Putamen (tissue), 1 donor: ENCODE results near the gene ZNF362.
"Not testable (repeated sequence)": the region's sequence is repeated elsewhere in the genome, so short reads cannot be mapped to it uniquely, and the experiment has no call there.

Experiments
- DNase-seq: peaks from one replicate; pipeline ENCODE4 v3.0.0-alpha.2; 2016; ENCODE audit warnings: low spot score

Gene ZNF362

GRCh38 chr1:33306653-33307493 lies 50.6 kb downstream of the ZNF362 start:
- no peak for DNase-seq

GRCh38 chr1:33307494-33307864 lies 51.2 kb downstream of the ZNF362 start:
- no peak for DNase-seq

GRCh38 chr1:33309351-33309750 lies 53.1 kb downstream of the ZNF362 start:
- DNase-seq: not testable (repeated sequence)

DNA sequence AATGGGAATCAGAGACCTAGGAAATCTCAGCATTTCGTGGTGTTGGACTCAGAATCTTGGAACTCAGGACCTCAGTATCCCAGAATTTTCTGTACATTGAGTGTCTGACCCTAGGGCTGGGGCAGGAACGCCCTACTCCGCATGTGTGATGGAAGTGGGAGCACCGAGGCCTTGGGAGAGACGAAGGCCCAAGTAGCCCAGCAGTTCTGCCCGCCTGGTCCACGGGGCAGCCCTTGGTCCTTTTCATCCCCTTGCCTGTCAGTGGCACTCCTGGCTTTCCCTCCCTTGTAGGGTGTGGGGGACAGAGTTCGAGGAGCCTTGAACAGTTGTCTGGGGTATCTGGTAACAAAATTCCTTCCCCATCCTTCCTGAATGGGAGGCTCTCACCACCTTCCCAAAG lies 54.4 kb downstream of the ZNF362 start:
- no peak for DNase-seq

- no peak for DNase-seq
Measured at GRCh38 chr1:33311706-33312412, 55.6 kb downstream of the ZNF362 start.

GRCh38 chr1:33312413-33312749 lies 56.1 kb downstream of the ZNF362 start:
- DNase-seq: no peak

DNA sequence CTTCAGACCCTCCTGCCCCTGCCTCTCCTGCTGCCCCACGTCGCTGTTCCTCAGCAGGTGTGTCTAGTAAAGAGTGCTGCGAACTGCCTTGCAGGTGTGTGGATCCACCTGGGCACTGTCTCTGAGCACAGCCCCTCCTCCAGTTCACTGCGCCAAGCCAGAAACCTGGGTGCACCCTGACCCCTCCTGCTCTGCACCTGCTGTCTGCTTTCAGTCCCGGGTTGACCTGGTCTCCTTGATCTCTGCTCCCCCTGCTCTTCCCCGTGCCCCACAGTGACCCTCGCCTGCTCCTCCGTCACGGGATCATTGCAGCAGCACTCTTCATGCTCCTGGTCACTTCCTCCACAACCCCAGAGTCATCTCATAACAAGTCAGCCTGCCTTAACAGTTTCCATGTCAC lies 58.1 kb downstream of the ZNF362 start:
- DNase-seq: no peak

DNA sequence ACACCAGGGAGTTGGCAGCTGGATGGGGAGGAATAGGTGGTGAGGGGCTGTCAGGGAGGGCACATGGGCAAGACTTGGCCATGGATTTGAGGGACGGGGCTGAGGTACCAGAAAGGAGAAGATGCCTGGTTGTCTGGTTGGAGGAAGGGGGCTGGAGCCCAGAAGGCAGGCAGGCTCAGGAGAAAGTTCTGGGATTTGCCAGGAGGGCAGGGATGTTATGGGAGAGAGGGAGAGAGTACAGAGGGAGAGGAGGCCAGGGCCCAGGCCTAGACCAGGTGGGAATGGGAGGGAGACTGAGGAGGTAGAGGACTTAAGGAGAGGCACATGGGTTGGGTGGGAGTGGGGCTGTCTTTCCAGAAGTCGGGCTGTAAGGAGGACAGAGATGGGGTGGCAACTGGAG lies 60.3 kb downstream of the ZNF362 start:
- no peak for DNase-seq

DNA sequence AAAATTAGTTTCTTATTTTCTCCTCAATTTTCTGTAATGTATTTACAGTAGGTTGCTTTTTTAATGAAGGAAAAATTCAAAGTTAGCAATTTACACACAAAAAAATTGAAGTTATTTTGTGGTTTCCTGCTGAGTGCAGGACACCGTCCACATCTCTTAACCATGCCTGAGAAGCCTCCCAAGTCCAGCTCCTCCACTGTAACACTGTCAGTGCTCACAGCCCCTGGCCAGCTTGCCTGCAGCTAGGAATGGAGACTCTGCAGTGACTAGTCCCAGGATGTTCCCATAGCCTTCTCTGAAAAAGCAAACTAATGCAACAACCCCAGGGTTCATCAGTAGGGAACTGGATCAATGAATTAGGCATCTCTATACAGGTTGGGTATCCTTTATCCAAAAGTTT lies 61.1 kb downstream of the ZNF362 start:
- DNase-seq: no peak

- DNase-seq: no peak
Measured at GRCh38 chr1:33317946-33318345, 61.7 kb downstream of the ZNF362 start.

DNA sequence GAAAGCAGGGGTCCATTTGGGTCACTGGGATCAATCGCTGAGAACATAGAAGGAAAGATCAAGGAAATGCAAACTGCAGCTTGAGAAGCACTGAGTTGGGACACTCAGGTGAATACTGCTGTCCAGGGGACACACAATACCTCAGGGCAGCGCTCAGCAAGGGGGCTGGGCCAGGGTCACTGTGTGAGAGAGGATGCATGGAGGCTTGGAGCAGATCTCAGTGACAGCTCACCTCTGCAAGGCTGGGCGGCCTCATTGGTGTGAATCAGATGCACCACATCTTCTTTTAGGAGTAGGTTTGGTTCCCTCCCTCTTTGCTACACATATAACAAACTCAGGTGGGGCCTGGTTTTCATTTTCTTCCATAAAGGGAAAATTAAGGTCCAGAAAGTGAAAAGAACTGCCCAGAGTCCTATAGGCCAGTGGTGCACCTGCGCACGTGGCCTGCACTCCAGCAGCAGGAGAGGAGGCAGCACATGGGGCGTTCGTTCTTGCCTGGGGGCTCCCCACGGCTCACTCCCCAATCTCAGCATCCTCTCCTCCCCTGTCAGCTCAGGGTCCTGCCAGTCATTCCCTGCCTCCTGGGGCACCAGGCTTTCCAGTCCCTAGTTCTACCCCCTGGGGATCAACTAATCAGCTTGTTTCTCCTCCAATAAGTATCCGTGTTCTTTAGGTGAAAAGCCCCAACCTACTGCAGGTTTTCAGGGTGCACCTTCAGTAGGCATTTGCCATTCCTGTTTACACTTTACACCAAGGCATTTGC lies 63.1 kb downstream of the ZNF362 start:
- no peak for DNase-seq

DNA sequence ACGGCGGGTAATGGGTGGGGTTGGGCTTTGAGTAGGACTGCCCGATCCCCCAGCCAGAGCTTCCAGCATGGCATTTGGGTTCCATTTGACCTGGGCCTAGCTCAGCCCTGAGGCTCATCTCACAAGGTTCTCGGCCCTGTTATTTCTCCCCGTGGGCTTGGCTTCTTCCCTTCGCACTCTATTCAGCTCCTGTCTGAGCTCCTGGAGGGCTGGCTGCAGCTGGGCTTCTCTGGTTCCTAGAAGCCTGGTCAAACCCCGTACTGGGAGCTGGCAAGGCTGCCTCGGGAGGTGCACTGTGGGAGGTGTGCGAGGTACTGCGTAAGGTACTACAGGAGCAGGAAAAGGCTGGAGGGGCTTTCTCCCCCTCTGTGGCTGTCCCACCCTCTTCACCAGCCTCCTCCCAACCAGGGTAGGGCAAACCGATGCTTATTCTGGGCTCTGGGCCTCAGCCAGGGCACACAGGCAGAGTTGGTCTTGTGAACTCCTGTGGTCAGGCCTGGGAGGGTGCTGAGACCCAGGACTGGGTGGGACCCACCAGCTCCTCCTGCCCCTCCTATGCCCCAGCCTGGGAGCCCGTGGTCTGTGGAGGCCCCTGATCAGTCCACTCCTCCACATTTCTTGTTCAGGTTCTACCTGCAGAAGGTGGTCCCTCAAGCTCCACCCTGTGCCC lies 63.8 kb downstream of the ZNF362 start:
- no peak for DNase-seq

DNA sequence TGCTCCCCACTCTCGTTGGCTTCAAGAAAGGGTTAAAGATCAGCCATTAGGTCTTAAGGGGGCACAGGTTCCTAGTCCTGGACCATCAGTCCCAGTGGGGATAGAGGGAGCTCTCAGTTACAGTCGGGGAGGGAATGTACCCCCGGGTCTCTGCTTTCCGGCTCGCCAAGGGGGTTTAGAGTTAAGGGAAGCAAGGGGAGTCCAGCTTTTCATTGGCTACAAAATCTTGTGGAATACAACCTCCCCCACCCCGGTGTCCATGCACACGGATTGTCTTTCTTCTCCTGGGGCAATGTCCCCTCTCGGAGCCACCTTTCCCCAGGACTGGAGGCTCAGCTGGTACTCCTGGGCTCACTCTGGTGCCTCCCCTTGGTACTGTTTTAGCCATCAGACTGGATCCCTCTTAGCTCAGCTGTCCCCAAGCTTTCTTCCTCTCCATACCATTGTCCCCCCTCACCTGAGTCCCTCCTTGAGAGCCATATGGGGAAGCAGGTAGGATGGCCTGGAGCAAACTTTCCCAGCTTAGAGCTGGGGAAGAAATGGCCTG lies 64.4 kb downstream of the ZNF362 start, which contains the start of gene A3GALT2:
Gene A3GALT2 (minus strand): TSS at position 480 of the 547 bp plus-strand sequence. CDS start 0 bp downstream, at position 480.
- no peak for DNase-seq

DNA sequence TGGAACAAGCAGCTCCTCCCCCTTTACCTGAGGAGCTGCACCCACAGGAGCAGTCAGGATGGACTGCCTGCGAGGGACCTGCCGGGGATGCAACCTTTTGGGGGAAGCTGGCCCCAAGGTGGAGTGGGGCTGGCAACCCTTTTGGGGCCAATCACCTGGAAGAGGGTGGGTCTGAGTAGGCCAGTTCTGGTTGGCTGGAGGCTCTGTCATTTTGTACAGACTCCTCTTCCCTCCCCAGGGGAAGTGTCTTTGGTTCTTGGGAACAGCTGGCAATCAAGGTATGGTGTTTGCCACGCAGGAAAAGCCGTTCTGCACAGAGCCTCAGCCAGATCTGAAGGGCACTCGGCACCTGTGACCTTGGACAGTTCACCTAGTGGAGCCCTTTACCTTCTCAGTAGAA lies 64.9 kb downstream of the ZNF362 start:
- no peak for DNase-seq

- no peak for DNase-seq
Measured at GRCh38 chr1:33322109-33322508, 65.8 kb downstream of the ZNF362 start.

- DNase-seq: no peak
Measured at GRCh38 chr1:33322870-33323585, 66.7 kb downstream of the ZNF362 start.

DNA sequence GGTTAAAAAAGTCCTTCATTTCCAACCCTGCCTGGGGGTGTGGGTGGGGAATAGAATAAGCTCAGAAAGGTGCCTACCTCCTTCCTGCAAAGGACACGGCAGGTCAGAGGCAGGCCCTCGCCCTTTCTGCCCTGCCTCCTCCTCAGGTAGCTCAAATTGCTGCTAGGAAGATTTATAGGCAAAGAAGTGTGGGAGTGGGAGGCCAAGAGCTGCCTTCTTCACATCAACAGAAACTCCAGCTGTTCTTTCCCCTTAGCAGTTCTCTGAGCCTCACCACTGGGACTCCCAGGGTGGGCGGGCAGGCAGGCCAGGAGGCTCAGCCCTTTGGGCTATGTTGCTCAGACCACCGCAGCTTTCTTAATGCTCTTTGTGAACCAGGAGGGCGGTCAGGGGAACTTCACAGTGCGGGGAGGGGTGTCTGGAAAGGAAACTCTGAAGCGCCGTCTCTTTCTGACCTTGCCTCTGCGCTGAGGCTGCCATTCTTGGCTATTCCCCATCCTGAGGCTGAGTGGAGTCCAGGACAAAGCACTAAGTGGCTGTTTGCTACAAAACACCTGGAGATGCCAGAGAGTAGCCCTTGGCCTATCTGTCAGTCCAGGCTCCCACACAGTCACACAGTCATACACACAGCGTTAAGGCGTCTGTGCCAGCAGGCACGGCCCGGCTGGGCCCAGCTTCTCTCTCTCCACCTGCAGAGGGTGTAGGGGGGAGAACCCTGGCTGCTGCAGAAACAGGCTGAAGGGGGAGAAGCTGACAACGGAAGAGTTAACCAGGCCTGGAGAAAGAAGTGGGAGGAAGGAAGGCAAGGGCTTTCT lies 67.6 kb downstream of the ZNF362 start:
- DNase-seq: no peak

GRCh38 chr1:33324677-33325575 lies 68.6 kb downstream of the ZNF362 start:
- DNase-seq: no peak

- DNase-seq: no peak
Measured at GRCh38 chr1:33326785-33327184, 70.5 kb downstream of the ZNF362 start.
